Choroid plexus epithelial cell (primary cell): ENCODE measurements around the gene SPINT2.

Experiments used
- DNase-seq: peaks from one replicate; pipeline ENCODE4 v3.0.0-alpha.2; 2010; ENCODE audit warnings: low read depth
- H3K4me3 ChIP-seq: 2 replicates; pipeline ENCODE4 v1.5.1; 2011; ENCODE audit warnings: low read depth, mild to moderate bottlenecking, control low read depth, low read length, moderate library complexity
- TF ChIP-seq, protein P1 (sequence below): conservative IDR thresholded peaks from 2 replicates; pipeline ENCODE4 v1.5.1; 2011; ENCODE audit warnings: low read depth, mild to moderate bottlenecking, control low read depth, inconsistent platforms, low read length, moderate library complexity

SPINT2 gene

DNA sequence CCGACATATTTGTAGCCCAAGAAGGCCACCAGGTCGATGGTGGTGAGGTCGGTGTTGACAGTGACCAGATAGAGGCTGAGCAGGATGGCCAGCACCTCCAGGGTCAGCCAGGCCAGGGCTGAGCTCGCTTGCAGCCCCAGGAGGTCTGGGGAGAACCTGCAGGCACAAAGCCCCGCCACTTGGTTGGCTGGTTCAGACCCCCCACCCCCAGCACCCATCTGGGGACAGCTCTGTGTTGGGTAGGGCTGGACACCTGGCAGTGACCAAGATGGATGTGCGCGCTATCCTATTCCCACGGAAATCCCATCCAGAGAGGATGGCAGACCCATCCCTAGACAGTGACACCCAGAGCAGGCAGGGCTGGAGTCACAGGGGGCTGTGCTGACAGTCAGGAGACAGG lies 43.2 kb downstream of the SPINT2 start:
- H3K4me3 ChIP-seq: no peak overlapping the region
- DNase-seq: no peak
- TF ChIP-seq, protein P1, sequence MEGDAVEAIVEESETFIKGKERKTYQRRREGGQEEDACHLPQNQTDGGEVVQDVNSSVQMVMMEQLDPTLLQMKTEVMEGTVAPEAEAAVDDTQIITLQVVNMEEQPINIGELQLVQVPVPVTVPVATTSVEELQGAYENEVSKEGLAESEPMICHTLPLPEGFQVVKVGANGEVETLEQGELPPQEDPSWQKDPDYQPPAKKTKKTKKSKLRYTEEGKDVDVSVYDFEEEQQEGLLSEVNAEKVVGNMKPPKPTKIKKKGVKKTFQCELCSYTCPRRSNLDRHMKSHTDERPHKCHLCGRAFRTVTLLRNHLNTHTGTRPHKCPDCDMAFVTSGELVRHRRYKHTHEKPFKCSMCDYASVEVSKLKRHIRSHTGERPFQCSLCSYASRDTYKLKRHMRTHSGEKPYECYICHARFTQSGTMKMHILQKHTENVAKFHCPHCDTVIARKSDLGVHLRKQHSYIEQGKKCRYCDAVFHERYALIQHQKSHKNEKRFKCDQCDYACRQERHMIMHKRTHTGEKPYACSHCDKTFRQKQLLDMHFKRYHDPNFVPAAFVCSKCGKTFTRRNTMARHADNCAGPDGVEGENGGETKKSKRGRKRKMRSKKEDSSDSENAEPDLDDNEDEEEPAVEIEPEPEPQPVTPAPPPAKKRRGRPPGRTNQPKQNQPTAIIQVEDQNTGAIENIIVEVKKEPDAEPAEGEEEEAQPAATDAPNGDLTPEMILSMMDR: no peak

- TF ChIP-seq, protein P1: no peak
- no peak overlapping the region for H3K4me3 ChIP-seq
- DNase-seq: no peak
Measured at GRCh38 chr19:38308006-38308766, 43.8 kb downstream of the SPINT2 start.

DNA sequence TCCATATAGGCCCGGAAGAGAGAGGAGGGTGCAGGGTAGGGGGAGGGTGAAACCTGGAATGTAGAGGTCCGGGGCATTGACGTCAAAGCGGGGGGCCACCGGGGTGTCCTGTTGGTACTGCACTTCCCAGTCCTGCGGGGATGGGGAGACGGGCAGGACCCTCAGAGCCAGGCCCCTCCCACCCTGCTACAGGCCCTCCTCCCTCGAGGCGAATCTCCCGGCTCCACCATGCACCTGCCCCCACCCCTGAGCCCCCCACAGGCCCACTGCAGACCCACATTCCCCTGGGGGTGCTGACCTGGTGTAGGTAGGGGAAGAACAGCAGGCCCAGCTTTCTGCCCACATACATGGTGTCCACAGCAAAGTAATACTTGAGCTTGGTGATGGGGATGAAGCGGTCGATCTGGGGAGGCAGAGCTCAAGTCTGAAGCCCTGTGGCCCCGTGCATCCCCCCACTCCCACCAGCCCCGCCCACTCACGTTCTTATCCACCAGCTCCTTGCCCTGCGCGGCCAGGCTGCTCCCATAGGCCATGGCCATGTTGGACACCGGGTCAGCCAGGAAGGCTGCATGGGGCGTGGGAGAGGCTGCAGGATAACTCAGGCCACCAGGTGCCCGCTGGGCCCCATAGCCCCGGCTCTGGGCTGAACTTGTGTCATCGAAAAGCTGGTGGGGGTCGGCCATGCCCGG lies 44.7 kb downstream of the SPINT2 start:
- TF ChIP-seq, protein P1: no peak
- DNase-seq: no peak
- no peak overlapping the region for H3K4me3 ChIP-seq

DNA sequence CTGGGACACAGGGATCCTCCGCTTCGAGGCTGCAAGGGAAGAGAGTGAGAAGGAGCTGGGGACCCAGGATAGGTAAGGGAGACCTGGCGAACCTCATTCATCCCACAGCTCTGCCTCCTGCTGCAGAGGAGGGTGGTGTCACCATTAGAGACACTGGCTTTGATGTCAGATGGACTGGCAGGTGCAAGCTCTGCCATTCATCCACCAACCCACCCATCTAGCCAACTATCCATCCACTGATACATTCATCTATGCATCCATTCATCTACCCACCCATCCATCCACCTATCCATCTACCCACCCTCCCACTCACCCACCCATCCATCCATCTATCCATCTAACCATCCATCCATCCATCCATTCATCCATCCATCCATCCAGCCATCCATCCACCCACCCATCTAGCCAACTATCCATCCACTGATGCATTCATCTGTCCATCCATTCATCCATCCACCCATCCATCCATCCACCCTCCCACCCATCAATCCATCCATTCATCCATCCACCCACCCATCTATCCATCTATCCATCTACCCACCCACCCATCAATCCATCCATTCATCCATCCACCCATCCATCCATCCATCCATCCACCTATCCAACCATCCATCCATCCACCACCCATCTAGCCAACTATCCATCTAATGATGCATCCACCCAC lies 45.4 kb downstream of the SPINT2 start:
- TF ChIP-seq, protein P1: no peak

GRCh38 chr19:38310279-38310670 lies 45.9 kb downstream of the SPINT2 start:
- TF ChIP-seq, protein P1: no peak
- no peak for DNase-seq

More for the DNA sequence above, 45.4 kb downstream of the SPINT2 start:
- no peak for DNase-seq
- no peak overlapping the region for H3K4me3 ChIP-seq

DNA sequence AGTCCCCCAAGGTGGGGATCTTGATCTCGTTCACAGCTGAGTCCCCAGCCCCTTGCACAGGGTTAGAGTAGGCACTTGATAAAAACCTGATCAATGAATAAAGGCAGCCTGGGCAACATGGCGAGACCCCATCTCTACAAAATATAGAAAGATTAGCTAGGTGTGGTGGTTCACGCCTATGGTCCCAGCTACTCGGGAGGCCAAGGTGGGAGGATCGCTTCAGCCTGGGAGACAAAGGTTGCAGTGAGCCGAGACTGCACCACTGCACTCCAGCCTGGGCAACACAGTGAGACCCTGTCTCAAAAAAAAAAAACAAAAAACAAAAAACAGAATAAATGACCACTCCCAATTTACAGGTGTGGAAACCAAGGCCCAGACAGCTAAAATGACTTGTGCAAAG lies 46.6 kb downstream of the SPINT2 start:
- no peak for DNase-seq
- TF ChIP-seq, protein P1: no peak
- H3K4me3 ChIP-seq: no peak overlapping the region

More at GRCh38 chr19:38310279-38310670, 45.9 kb downstream of the SPINT2 start:
- no peak overlapping the region for H3K4me3 ChIP-seq
